Hepatocyte (in vitro differentiated cells): ENCODE data around the gene PSEN1.

ENCODE experiments used
- EZH2 ChIP-seq: fragments of 200-600 bp; sonication (generic); IDR thresholded peaks from 2 replicates; pipeline ENCODE4 v1.6.1; 2016; ENCODE audit warnings: antibody characterized with exemption, mild to moderate bottlenecking, borderline replicate concordance
- EZH2phosphoT487 ChIP-seq: fragments of 200-600 bp; sonication (generic); IDR thresholded peaks from one replicate; pipeline ENCODE4 v1.6.1; 2018; ENCODE audit warnings: antibody characterized with exemption, mild to moderate bottlenecking, low read depth, moderate library complexity; ENCODE audit not compliant: unreplicated experiment, severe bottlenecking
- TF ChIP-seq, protein P1 (sequence below): fragments of 200-600 bp; sonication (generic); IDR thresholded peaks from 2 replicates; pipeline ENCODE4 v1.5.1; 2016; ENCODE audit warnings: antibody characterized with exemption, mild to moderate bottlenecking; ENCODE audit not compliant: poor library complexity

- TF ChIP-seq, protein P1, sequence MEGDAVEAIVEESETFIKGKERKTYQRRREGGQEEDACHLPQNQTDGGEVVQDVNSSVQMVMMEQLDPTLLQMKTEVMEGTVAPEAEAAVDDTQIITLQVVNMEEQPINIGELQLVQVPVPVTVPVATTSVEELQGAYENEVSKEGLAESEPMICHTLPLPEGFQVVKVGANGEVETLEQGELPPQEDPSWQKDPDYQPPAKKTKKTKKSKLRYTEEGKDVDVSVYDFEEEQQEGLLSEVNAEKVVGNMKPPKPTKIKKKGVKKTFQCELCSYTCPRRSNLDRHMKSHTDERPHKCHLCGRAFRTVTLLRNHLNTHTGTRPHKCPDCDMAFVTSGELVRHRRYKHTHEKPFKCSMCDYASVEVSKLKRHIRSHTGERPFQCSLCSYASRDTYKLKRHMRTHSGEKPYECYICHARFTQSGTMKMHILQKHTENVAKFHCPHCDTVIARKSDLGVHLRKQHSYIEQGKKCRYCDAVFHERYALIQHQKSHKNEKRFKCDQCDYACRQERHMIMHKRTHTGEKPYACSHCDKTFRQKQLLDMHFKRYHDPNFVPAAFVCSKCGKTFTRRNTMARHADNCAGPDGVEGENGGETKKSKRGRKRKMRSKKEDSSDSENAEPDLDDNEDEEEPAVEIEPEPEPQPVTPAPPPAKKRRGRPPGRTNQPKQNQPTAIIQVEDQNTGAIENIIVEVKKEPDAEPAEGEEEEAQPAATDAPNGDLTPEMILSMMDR: no peak
- TF ChIP-seq EZH2 (no peak), EZH2phosphoT487 (no peak)
Observed at GRCh38 chr14:73269729-73270531, 133.6 kb downstream of the PSEN1 start.
